ENCODE results near the gene BHLHE40. TPM values are rescaled to one million over a fixed set of nuclear protein-coding genes. Genes with fewer than 3 reads are reported as not detected.

Gene BHLHE40
- total and polyA plus RNA-seq, 2 experiments from 2014 or later: 1.7 to 2.2 TPM

DNA sequence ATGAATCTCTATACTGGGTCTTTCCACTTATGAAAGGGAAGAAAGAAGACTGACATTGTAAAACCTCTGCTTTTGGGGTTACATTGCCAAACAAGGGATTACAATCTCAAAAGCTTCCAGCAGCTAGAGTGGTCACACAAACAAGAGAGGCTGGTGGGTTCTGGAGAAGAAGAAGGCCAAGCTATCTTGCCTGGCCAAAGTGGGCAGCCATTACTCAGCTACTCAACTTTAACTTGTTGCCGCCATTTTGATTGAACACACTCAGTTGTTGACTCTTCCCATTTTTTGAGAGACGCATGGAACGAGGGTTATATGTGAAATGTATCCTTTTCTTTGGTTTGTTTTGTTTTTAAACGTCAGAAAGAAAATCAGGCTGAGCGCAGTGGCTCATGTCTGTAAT is 50.9 kb downstream of the BHLHE40 start:
- Histone ChIP-seq H3K4me1 (ENCODE audit: insufficient read depth) (peaks cover 10% of the 10 kb centered on the region; the same call in 1 of the 2 replicates), H3K9me2 (ENCODE audit: insufficient read depth) (0 out of 2 replicates have a peak, but pooled peaks cover 5% of the 10 kb centered on the region), H3K4me2 (no peak overlapping the region), H2AFZ (no peak overlapping the region), H3K27ac (ENCODE audit: low read depth) (no peak overlapping the region), H3K79me2 (replicated peaks; ENCODE audit: insufficient read depth) (no peaks in the 10 kb centered on the region), H3K27me3 (ENCODE audit: insufficient read depth) (peaks cover 3% of the 10 kb centered on the region; the same call in 1 of the 2 replicates), H3K4me3 (no peak overlapping the region), H3K36me3 (ENCODE audit: insufficient read depth) (no peaks in the 10 kb centered on the region), H3F3A (replicated peaks; ENCODE audit: low read depth) (no peaks in the 10 kb centered on the region), H4K20me1 (replicated peaks; ENCODE audit: insufficient read depth) (no peaks in the 10 kb centered on the region)
- Mint-ChIP-seq H3K4me1 (peaks cover 10% of the 10 kb centered on the region), H3K27me3 (ENCODE audit: insufficient read depth, low read depth, poor library complexity) (peaks cover 12% of the 10 kb centered on the region), H3K4me3 (no peak overlapping the region), H3K36me3 (ENCODE audit: low read depth) (peaks cover 2% of the 10 kb centered on the region; the same call in 1 of the 3 replicates), H3K27ac (no peak overlapping the region), H3K9me3 (no peaks in the 10 kb centered on the region; the same call in 2 of the 3 replicates)
- ATAC-seq (no peak), DNase-seq (ENCODE audit: low spot score) (no peak)
- TF ChIP-seq, protein P1, sequence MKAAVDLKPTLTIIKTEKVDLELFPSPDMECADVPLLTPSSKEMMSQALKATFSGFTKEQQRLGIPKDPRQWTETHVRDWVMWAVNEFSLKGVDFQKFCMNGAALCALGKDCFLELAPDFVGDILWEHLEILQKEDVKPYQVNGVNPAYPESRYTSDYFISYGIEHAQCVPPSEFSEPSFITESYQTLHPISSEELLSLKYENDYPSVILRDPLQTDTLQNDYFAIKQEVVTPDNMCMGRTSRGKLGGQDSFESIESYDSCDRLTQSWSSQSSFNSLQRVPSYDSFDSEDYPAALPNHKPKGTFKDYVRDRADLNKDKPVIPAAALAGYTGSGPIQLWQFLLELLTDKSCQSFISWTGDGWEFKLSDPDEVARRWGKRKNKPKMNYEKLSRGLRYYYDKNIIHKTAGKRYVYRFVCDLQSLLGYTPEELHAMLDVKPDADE (IDR thresholded peaks at IDR 0.05): no peak
- no peak for TF ChIP-seq EZH2 (IDR thresholded peaks at IDR 0.05; ENCODE audit: low read depth, unreplicated experiment)
- TF ChIP-seq EZH2phosphoT487 (IDR thresholded peaks at IDR 0.05; ENCODE audit: unreplicated experiment): no peak
- TF ChIP-seq, protein P2, sequence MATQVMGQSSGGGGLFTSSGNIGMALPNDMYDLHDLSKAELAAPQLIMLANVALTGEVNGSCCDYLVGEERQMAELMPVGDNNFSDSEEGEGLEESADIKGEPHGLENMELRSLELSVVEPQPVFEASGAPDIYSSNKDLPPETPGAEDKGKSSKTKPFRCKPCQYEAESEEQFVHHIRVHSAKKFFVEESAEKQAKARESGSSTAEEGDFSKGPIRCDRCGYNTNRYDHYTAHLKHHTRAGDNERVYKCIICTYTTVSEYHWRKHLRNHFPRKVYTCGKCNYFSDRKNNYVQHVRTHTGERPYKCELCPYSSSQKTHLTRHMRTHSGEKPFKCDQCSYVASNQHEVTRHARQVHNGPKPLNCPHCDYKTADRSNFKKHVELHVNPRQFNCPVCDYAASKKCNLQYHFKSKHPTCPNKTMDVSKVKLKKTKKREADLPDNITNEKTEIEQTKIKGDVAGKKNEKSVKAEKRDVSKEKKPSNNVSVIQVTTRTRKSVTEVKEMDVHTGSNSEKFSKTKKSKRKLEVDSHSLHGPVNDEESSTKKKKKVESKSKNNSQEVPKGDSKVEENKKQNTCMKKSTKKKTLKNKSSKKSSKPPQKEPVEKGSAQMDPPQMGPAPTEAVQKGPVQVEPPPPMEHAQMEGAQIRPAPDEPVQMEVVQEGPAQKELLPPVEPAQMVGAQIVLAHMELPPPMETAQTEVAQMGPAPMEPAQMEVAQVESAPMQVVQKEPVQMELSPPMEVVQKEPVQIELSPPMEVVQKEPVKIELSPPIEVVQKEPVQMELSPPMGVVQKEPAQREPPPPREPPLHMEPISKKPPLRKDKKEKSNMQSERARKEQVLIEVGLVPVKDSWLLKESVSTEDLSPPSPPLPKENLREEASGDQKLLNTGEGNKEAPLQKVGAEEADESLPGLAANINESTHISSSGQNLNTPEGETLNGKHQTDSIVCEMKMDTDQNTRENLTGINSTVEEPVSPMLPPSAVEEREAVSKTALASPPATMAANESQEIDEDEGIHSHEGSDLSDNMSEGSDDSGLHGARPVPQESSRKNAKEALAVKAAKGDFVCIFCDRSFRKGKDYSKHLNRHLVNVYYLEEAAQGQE (IDR thresholded peaks at IDR 0.05; ENCODE audit: unreplicated experiment): no peak

DNA sequence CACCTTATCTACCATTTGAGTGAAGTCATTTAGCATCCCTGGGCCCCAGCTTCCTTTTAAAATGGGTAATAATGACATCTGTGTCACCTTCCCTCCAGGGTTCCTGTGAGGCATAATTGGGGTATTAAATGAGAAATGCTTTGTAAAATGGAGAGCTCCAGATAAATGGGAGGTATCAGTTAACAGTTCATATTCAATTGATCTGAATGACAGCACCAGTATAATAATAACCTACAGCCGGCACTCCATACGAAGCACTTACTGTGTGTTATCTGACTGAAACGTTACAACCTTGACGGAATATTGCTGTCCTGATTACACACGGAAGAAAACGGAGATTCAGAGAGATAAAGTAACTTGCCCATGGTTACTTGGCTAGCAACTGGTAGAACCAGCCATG is 53.6 kb downstream of the BHLHE40 start:
- H3K4me2 ChIP-seq: no peak overlapping the region
- H3K4me1 Mint-ChIP-seq: peaks cover 6% of the 10 kb centered on the region
- H3K9me2 ChIP-seq (ENCODE audit: insufficient read depth): 0 out of 2 replicates have a peak, but pooled peaks cover 5% of the 10 kb centered on the region
- H3K9me3 Mint-ChIP-seq: no peaks in the 10 kb centered on the region; the same call in 2 of the 3 replicates
- peaks cover 4% of the 10 kb centered on the region; the same call in 1 of the 2 replicates for H3K4me1 ChIP-seq (ENCODE audit: insufficient read depth)
- H3K27me3 Mint-ChIP-seq (ENCODE audit: insufficient read depth, low read depth, poor library complexity): peaks cover 2% of the 10 kb centered on the region
- no peaks in the 10 kb centered on the region for H4K20me1 ChIP-seq (replicated peaks; ENCODE audit: insufficient read depth)
- H3K27ac ChIP-seq (ENCODE audit: low read depth): no peak overlapping the region
- H2AFZ ChIP-seq: no peak overlapping the region
- H3K4me3 ChIP-seq: no peak overlapping the region
- DNase-seq (ENCODE audit: low spot score): no peak
- H3K4me3 Mint-ChIP-seq: no peak overlapping the region
- no peaks in the 10 kb centered on the region for H3F3A ChIP-seq (replicated peaks; ENCODE audit: low read depth)
- ATAC-seq: no peak
- no peak overlapping the region for H3K27ac Mint-ChIP-seq
- H3K36me3 ChIP-seq (ENCODE audit: insufficient read depth): no peaks in the 10 kb centered on the region
- no peaks in the 10 kb centered on the region for H3K79me2 ChIP-seq (replicated peaks; ENCODE audit: insufficient read depth)
- peaks cover 1% of the 10 kb centered on the region; the same call in 1 of the 3 replicates for H3K36me3 Mint-ChIP-seq (ENCODE audit: low read depth)
- H3K27me3 ChIP-seq (ENCODE audit: insufficient read depth): no peaks in the 10 kb centered on the region
- TF ChIP-seq NANOG (IDR thresholded peaks at IDR 0.05; ENCODE audit: borderline replicate concordance): no peak
- no peak for TF ChIP-seq CREB1 (CRISPR knock-in tag; IDR thresholded peaks at IDR 0.05; ENCODE audit: low read depth)
- TF ChIP-seq, protein P1 (IDR thresholded peaks at IDR 0.05): no peak
- TF ChIP-seq EZH2phosphoT487 (IDR thresholded peaks at IDR 0.05; ENCODE audit: unreplicated experiment): no peak
- no peak for TF ChIP-seq ZNF331 (CRISPR knock-in tag; IDR thresholded peaks at IDR 0.05; ENCODE audit: low read depth)
- no peak for TF ChIP-seq ZNF114 (CRISPR knock-in tag; IDR thresholded peaks at IDR 0.05)
- TF ChIP-seq, protein P3, sequence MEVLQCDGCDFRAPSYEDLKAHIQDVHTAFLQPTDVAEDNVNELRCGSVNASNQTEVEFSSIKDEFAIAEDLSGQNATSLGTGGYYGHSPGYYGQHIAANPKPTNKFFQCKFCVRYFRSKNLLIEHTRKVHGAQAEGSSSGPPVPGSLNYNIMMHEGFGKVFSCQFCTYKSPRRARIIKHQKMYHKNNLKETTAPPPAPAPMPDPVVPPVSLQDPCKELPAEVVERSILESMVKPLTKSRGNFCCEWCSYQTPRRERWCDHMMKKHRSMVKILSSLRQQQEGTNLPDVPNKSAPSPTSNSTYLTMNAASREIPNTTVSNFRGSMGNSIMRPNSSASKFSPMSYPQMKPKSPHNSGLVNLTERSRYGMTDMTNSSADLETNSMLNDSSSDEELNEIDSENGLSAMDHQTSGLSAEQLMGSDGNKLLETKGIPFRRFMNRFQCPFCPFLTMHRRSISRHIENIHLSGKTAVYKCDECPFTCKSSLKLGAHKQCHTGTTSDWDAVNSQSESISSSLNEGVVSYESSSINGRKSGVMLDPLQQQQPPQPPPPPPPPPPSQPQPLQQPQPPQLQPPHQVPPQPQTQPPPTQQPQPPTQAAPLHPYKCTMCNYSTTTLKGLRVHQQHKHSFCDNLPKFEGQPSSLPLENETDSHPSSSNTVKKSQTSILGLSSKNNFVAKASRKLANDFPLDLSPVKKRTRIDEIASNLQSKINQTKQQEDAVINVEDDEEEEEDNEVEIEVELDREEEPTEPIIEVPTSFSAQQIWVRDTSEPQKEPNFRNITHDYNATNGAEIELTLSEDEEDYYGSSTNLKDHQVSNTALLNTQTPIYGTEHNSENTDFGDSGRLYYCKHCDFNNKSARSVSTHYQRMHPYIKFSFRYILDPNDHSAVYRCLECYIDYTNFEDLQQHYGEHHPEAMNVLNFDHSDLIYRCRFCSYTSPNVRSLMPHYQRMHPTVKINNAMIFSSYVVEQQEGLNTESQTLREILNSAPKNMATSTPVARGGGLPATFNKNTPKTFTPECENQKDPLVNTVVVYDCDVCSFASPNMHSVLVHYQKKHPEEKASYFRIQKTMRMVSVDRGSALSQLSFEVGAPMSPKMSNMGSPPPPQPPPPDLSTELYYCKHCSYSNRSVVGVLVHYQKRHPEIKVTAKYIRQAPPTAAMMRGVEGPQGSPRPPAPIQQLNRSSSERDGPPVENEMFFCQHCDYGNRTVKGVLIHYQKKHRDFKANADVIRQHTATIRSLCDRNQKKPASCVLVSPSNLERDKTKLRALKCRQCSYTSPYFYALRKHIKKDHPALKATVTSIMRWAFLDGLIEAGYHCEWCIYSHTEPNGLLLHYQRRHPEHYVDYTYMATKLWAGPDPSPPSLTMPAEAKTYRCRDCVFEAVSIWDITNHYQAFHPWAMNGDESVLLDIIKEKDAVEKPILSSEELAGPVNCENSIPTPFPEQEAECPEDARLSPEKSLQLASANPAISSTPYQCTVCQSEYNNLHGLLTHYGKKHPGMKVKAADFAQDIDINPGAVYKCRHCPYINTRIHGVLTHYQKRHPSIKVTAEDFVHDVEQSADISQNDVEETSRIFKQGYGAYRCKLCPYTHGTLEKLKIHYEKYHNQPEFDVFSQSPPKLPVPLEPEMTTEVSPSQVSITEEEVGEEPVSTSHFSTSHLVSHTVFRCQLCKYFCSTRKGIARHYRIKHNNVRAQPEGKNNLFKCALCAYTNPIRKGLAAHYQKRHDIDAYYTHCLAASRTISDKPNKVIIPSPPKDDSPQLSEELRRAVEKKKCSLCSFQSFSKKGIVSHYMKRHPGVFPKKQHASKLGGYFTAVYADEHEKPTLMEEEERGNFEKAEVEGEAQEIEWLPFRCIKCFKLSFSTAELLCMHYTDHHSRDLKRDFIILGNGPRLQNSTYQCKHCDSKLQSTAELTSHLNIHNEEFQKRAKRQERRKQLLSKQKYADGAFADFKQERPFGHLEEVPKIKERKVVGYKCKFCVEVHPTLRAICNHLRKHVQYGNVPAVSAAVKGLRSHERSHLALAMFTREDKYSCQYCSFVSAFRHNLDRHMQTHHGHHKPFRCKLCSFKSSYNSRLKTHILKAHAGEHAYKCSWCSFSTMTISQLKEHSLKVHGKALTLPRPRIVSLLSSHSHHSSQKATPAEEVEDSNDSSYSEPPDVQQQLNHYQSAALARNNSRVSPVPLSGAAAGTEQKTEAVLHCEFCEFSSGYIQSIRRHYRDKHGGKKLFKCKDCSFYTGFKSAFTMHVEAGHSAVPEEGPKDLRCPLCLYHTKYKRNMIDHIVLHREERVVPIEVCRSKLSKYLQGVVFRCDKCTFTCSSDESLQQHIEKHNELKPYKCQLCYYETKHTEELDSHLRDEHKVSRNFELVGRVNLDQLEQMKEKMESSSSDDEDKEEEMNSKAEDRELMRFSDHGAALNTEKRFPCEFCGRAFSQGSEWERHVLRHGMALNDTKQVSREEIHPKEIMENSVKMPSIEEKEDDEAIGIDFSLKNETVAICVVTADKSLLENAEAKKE (CRISPR knock-in tag; IDR thresholded peaks at IDR 0.05): no peak
